Dendritic cell treated with granulocyte-macrophage colony-stimulating factor and Interleukin-4, amounts not matched to agents 40 ng/mL and 50 ng/mL, for 4 days (primary cell): ENCODE measurements around the gene LRRFIP1.
"Not testable (repeated sequence)": the region's sequence is repeated elsewhere in the genome, so short reads cannot be mapped to it uniquely, and the experiment has no call there.

ENCODE experiments used
- H3K27ac Mint-ChIP-seq: one replicate; pipeline ENCODE4 v1.8.0; 2022; ENCODE audit warnings: mild to moderate bottlenecking, mixed read lengths
- H3K27me3 Mint-ChIP-seq: one replicate; pipeline ENCODE4 v1.8.0; 2022; ENCODE audit warnings: mild to moderate bottlenecking, mixed read lengths
- H3K36me3 Mint-ChIP-seq: one replicate; pipeline ENCODE4 v1.8.0; 2022; ENCODE audit warnings: low read depth, mixed read lengths
- H3K4me1 Mint-ChIP-seq: one replicate; pipeline ENCODE4 v1.8.0; 2022; ENCODE audit warnings: low read depth, mixed read lengths
- H3K4me3 Mint-ChIP-seq: one replicate; pipeline ENCODE4 v1.8.0; 2022; ENCODE audit warnings: mild to moderate bottlenecking, moderate library complexity, mixed read lengths
- H3K9me3 Mint-ChIP-seq: one replicate; pipeline ENCODE4 v1.8.0; 2022; ENCODE audit warnings: mixed read lengths
- intact Hi-C: fragments of 100-400 bp; cut with micrococcal nuclease; formaldehyde crosslinking; loops from one replicate; pipeline ENCODE4 v1.15.0; 2022

Gene LRRFIP1

DNA sequence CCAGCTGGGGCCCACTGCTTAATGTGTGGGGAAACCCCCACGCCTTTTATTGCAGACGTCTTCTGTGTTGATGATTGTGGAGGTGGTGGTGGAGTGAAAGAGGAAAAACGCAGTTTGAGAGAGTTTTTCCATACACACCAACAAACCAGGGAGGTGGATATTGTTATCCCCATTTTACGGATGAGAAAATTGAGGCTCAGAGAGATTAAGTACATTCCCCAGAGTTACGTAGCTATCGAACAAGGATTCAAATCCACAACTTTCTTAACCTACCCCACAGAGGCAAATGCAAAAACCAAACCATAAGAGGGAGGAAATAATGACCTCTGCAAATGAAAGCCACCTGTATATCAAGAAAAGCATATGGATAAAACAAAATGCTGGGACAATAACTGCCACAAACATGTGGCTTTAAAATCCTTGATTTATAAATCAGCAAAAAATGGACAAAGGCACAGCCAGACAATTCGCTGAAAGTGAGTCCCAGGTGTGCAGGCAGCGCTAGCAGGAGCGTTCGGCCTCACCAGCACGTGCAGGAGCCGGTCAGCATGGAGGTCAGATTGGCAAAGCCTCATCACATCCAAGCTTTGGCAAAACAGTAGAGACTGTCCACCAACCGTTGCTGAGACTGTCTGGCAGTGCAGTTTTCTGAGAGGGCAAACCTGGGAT, 24.2 kb upstream of the LRRFIP1 start:
- H3K4me1 Mint-ChIP-seq = peaks cover 9% of the 10 kb centered on the region
- intact Hi-C loops = no loop called here

DNA sequence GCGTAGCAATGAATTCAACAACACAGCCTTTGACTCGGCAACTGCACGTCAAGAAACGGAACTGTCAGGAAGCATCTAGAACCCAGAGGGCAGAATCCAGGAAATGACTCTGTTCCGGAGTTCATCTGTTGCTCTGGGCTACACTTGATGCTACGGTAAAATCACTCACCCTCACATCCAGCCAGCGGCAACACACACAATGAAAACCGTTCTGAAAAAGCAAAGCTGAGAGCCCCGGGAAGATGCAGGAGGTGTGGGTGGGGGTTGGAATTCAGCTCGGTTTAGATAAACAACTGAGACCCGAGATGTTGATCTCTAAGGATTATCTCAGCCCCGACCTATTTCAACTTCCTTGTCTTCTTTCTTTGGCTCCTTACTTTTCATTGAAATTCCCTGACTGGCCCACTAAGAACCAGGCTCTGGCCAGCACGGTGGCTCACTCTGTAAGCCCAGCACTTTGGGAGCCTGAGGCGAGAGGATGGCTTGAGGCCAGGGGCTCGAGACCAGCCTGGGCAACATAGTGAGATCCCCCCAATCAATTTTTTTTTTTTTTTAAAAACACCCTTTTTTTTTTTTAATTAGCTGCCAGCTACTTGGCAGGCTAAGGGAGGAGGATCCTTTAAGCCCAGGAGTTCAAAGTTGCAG, 23.5 kb upstream of the LRRFIP1 start:
- Mint-ChIP-seq H3K27me3 (peaks cover 21% of the 10 kb centered on the region), H3K27ac (peak overlapping the region; percentile 47), H3K36me3 (no peaks in the 10 kb centered on the region), H3K4me3 (peak overlapping the region; percentile 18), H3K4me1 (peaks cover 9% of the 10 kb centered on the region), H3K9me3 (no peaks in the 10 kb centered on the region)
- intact Hi-C loops = no loop called here

More for the DNA sequence above, 24.2 kb upstream of the LRRFIP1 start:
- Mint-ChIP-seq H3K27me3 (peaks cover 18% of the 10 kb centered on the region), H3K27ac (peak overlapping the region; percentile 47), H3K9me3 (no peaks in the 10 kb centered on the region), H3K4me3 (no peak overlapping the region), H3K36me3 (no peaks in the 10 kb centered on the region)

GRCh38 chr2:237604391-237604790, 23.0 kb upstream of the LRRFIP1 start:
- Mint-ChIP-seq H3K36me3 (no peaks in the 10 kb centered on the region), H3K27me3 (peaks cover 25% of the 10 kb centered on the region), H3K27ac (no peak overlapping the region), H3K4me1 (peaks cover 9% of the 10 kb centered on the region), H3K9me3 (no peaks in the 10 kb centered on the region), H3K4me3 (no peak overlapping the region)
- intact Hi-C loops = no loop called here

- Mint-ChIP-seq H3K36me3 (no peaks in the 10 kb centered on the region), H3K4me3 (no peak overlapping the region), H3K9me3 (no peaks in the 10 kb centered on the region), H3K27ac (no peak overlapping the region), H3K4me1 (peaks cover 9% of the 10 kb centered on the region), H3K27me3 (peaks cover 30% of the 10 kb centered on the region)
- intact Hi-C loops = no loop called here
Observed at GRCh38 chr2:237604960-237605359, 22.4 kb upstream of the LRRFIP1 start.

DNA sequence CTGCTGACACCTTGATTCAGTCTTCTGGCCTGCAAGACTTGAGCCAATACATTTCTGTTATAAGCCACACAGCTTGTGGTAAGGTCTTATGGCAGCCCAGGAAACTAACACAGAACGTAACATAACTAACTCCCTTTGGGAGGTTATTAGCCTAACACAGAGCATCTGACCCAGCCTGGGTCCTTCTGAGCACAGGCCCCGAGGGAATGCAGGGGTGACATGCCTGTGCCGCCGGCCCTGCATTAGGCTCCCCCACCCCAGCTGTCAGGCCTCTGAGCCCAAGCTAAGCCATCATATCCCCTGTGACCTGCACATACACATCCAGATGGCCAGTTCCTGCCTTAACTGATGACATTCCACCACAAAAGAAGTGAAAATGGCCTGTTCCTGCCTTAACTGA, 20.9 kb upstream of the LRRFIP1 start:
- H3K27ac Mint-ChIP-seq, H3K9me3 Mint-ChIP-seq, intact Hi-C loops, H3K4me3 Mint-ChIP-seq, H3K4me1 Mint-ChIP-seq, H3K36me3 Mint-ChIP-seq: not testable (repeated sequence)
- peaks cover 29% of the 10 kb centered on the region for H3K27me3 Mint-ChIP-seq

DNA sequence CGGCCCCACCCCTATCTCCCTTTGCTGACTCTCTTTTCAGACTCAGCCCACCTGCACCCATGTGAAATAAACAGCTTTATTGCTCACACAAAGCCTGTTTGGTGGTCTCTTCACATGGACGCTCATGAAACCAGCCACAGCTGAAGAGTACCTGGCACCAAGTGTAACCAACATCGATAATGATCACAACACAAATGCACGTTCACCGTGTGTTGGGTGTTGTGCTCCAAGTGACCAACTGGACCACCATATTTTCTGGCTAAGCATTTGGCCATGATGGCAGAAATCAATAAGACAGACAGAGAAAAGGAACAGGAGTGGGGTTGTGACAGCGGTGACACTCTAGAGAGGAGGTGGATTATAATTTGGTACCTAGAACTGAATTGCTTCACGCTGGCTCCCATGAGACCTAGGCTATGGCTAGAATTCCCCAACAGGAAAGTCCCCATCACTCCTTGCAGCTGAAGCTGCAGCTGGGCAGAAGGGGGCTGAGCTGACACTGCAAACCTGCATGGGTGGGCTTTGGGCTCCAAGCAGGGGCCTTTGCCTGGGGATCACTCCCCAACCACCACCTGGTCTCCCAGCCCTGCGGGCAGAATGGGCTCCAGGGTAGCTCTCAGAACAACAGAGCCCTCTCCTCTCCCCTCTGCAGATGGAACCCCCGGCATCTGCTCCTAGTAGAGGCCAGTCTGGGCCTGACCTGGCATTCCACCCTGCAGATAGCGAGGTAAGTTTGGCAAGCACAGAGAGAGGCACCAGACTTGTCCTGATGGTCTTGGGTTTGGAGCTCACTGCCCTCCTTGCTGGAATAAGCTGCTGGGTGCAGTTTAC, 14.6 kb upstream of the LRRFIP1 start:
- H3K4me3 Mint-ChIP-seq = no peak overlapping the region
- H3K4me1 Mint-ChIP-seq = peaks cover 37% of the 10 kb centered on the region
- no peaks in the 10 kb centered on the region for H3K36me3 Mint-ChIP-seq
- no peaks in the 10 kb centered on the region for H3K9me3 Mint-ChIP-seq
- intact Hi-C loops = no loop called here
- H3K27ac Mint-ChIP-seq = no peak overlapping the region
- peaks cover 28% of the 10 kb centered on the region for H3K27me3 Mint-ChIP-seq

DNA sequence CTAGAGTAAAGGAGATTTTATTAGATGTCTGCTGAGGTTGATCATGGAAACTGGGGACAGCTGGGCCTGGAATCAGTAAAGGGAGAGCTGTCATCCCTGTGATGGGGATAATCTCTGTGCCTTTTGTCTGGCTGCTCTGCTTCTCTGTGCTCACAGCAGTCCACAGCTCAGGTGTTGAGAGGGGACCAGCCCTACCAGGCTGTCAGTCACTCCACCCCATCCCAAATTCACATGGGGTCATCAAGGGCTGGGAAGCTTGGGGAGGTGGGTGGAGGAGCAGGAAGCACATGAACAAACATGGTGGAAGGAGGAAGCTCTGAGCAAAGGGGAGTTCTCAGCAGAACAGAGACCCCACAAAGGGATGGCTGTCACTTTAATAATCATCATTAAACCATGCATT, 13.7 kb upstream of the LRRFIP1 start:
- Mint-ChIP-seq H3K9me3 (no peaks in the 10 kb centered on the region), H3K4me3 (no peak overlapping the region), H3K27me3 (peaks cover 25% of the 10 kb centered on the region), H3K4me1 (peaks cover 37% of the 10 kb centered on the region), H3K27ac (no peak overlapping the region), H3K36me3 (no peaks in the 10 kb centered on the region)
- intact Hi-C loops = no loop called here

DNA sequence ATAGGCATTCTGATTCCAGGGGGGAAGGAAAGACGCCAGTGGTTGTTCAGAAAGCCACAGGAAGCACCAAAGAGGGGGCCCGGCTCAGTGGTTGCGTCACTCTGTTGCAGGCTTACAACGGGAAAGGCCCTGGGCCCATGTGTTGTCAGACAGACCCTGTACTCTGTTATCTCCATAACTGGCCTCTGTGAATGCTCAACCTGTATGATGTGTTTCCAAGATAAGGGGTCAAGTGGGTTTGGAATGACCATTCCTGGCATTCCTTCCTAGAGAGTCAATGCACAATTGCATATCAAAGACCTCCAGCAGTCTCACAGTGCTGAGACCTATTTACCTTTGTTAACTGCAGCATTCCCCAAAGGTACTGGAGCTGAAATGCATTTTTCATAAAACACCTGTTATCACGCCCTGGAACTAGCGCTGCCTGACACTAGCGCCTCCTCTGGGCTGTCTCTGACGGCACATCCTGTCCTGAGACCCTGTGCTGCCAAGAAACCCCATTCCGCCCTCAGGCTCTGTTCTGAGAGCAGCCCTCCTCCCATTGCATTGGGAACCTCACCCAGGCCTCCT, 13.2 kb upstream of the LRRFIP1 start:
- intact Hi-C loops = no loop called here
- Mint-ChIP-seq H3K27ac (no peak overlapping the region), H3K36me3 (no peaks in the 10 kb centered on the region), H3K4me3 (no peak overlapping the region), H3K4me1 (peaks cover 37% of the 10 kb centered on the region), H3K27me3 (peaks cover 24% of the 10 kb centered on the region), H3K9me3 (no peaks in the 10 kb centered on the region)

- intact Hi-C loops = no loop called here
Observed at GRCh38 chr2:237615631-237616249, 11.6 kb upstream of the LRRFIP1 start.

DNA sequence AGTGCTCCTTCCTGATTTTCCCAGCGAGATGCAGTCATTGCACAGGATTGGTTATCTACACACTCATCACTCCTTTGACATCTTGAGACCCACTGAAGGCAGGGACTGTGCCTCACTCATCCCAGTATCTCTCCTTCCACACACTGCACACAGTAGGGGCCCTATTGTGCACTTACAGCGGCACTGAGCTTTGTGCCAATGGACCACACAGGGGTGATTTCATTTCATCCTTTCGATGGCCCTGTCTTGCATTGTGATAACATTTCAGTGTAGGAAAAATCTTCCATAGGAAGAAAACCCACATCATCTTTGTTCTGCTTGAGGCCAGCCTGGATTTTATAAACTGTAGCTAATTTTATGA, 11.0 kb upstream of the LRRFIP1 start:
- no peak overlapping the region for H3K27ac Mint-ChIP-seq
- H3K4me3 Mint-ChIP-seq = no peak overlapping the region
- peaks cover 17% of the 10 kb centered on the region for H3K27me3 Mint-ChIP-seq
- no peaks in the 10 kb centered on the region for H3K9me3 Mint-ChIP-seq
- H3K4me1 Mint-ChIP-seq = peaks cover 37% of the 10 kb centered on the region
- no peaks in the 10 kb centered on the region for H3K36me3 Mint-ChIP-seq
- intact Hi-C loops = no loop called here

More at GRCh38 chr2:237615631-237616249, 11.6 kb upstream of the LRRFIP1 start:
- no peak overlapping the region for H3K4me3 Mint-ChIP-seq
- no peaks in the 10 kb centered on the region for H3K9me3 Mint-ChIP-seq
- H3K36me3 Mint-ChIP-seq = no peaks in the 10 kb centered on the region
- H3K4me1 Mint-ChIP-seq = peaks cover 37% of the 10 kb centered on the region
- no peak overlapping the region for H3K27ac Mint-ChIP-seq
- peaks cover 17% of the 10 kb centered on the region for H3K27me3 Mint-ChIP-seq

DNA sequence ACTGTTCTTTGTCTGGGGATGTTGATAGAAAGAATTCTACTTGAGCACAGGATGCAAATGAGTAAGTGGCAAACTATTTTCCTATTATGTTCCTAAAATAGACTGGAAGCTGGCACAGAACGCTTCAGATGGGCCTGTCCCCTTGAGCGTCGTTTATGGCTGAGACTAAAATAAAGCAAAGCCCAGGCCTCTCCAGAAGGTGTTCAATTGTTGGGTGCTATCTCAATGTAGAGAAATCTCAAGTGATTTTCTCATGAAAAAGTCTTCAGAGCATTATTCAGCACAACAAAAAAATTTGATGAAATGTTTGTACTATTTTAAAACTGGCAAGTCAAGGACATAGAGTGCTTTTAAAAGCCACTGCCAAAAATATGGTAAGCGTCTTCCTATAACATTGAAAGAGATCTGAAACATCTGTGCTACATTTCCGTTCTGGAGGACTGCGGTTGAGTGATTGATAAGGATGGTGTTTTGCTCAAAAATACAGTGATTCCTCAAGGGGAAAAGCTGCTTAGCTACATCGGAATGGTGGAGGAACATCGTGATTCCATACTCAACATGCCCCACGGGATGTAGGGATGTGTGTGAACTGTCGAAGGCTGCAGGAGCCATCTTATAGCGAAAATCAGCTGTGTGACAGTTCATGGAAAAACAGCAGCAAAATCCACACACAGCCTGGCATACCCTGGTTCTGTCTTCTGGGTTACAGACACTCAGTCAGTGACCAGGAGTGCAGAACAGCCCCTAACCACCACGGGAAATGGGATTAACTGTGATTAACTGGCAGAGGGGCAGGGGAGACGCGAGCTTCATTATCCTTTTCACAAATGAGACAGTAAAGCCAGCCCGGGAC, 10.4 kb upstream of the LRRFIP1 start:
- peaks cover 37% of the 10 kb centered on the region for H3K4me1 Mint-ChIP-seq
- intact Hi-C loops = no loop called here
- no peaks in the 10 kb centered on the region for H3K36me3 Mint-ChIP-seq
- H3K4me3 Mint-ChIP-seq = no peak overlapping the region
- H3K27me3 Mint-ChIP-seq = peaks cover 17% of the 10 kb centered on the region
- no peak overlapping the region for H3K27ac Mint-ChIP-seq
- H3K9me3 Mint-ChIP-seq = no peaks in the 10 kb centered on the region

- no peaks in the 10 kb centered on the region for H3K9me3 Mint-ChIP-seq
- no peak overlapping the region for H3K4me3 Mint-ChIP-seq
- H3K27me3 Mint-ChIP-seq = peaks cover 17% of the 10 kb centered on the region
- peaks cover 37% of the 10 kb centered on the region for H3K4me1 Mint-ChIP-seq
- no peak overlapping the region for H3K27ac Mint-ChIP-seq
- H3K36me3 Mint-ChIP-seq = no peaks in the 10 kb centered on the region
- intact Hi-C loops = no loop called here
Observed at GRCh38 chr2:237617587-237617982, 9.8 kb upstream of the LRRFIP1 start.

DNA sequence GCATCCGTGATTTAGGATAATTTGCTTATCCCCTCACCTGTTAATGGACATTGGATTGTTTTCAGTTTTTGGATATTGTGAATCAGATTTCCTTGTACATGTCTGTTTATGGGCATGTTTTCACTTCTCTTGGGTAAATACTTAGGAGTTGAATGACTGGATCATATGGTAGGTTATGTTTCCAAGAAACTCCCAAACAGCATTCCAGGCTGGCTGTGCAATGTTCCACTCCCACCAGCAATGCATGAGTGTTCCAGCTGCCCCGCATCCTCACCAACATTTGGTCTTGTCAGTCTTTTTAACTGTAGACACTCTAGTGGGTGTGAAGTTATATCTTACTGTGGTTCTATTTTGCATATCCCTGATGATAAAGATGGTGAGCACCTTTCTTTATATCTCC, 8.9 kb upstream of the LRRFIP1 start:
- Mint-ChIP-seq H3K27ac (no peak overlapping the region), H3K36me3 (no peaks in the 10 kb centered on the region), H3K9me3 (no peaks in the 10 kb centered on the region), H3K27me3 (peaks cover 17% of the 10 kb centered on the region), H3K4me3 (no peak overlapping the region), H3K4me1 (peaks cover 37% of the 10 kb centered on the region)
- intact Hi-C loops = no loop called here
